Parathyroid adenoma (tissue), 2 donors: Measurements from ENCODE around the gene TRIL.

Experiments
- H2AFZ ChIP-seq: fragments of 300-600 bp; sonication (generic); one replicate; pipeline ENCODE4 v1.7.0; 2017; ENCODE audit warnings: antibody characterized with exemption, mild to moderate bottlenecking
- H3K27ac ChIP-seq: fragments of 300-600 bp; sonication (generic); one replicate; pipeline ENCODE4 v1.7.0; 2017
- H3K27me3 ChIP-seq: fragments of 300-600 bp; sonication (generic); one replicate; pipeline ENCODE4 v1.7.0; 2017; ENCODE audit warnings: low read length; ENCODE audit not compliant: control insufficient read depth, insufficient read depth
- H3K36me3 ChIP-seq: fragments of 300-600 bp; sonication (generic); one replicate; pipeline ENCODE4 v1.7.0; 2017; ENCODE audit warnings: low read length; ENCODE audit not compliant: control insufficient read depth, insufficient read depth
- H3K4me1 ChIP-seq: fragments of 300-600 bp; sonication (generic); one replicate; pipeline ENCODE4 v1.7.0; 2017; ENCODE audit warnings: control low read depth
- H3K4me2 ChIP-seq: fragments of 300-600 bp; sonication (generic); one replicate; pipeline ENCODE4 v1.7.0; 2017; ENCODE audit warnings: low read length
- H3K4me3 ChIP-seq: fragments of 300-600 bp; sonication (generic); one replicate; pipeline ENCODE4 v1.7.0; 2017; ENCODE audit warnings: low read depth, low read length
- H3K79me2 ChIP-seq: fragments of 300-600 bp; sonication (generic); one replicate; pipeline ENCODE4 v1.7.0; 2017; ENCODE audit warnings: control low read depth
- H3K9ac ChIP-seq: fragments of 300-600 bp; sonication (generic); one replicate; pipeline ENCODE4 v1.7.0; 2017; ENCODE audit warnings: mild to moderate bottlenecking
- H3K9me3 ChIP-seq: fragments of 300-600 bp; sonication (generic); one replicate; pipeline ENCODE4 v1.7.0; 2017; ENCODE audit warnings: low read length; ENCODE audit not compliant: control insufficient read depth
- TF ChIP-seq, protein P1 (sequence below): fragments of 300-600 bp; sonication (generic); IDR thresholded peaks from one replicate; pipeline ENCODE4 v1.7.0; 2017; ENCODE audit warnings: antibody characterized with exemption, mild to moderate bottlenecking
- donor health status: primary hyperparathyroidism.

Gene TRIL

DNA sequence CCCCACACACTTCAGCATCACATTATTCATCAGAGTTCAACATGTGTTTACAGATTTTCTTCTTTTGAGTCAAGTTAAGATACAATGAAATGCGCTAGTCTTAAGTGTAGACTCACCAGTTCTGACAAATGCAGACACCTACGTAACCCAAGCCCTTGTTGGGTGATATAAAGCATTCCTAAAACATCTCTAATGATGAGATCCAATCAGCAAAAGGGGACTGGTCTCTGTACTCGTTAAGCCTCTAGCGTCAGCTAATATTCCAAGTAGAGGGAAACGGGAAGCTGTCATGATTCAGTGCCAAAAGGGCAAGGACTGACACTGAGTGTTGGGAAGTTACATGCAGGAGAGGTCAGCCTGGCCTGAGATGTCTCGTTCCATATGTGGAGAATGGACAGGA is 38.7 kb upstream of the TRIL start:
- Histone ChIP-seq H3K4me3 (no peak overlapping the region), H3K27ac (no peak overlapping the region), H3K79me2 (no peaks in the 10 kb centered on the region), H3K4me1 (no peaks in the 10 kb centered on the region), H3K4me2 (no peak overlapping the region), H3K9me3 (no peaks in the 10 kb centered on the region), H3K9ac (no peak overlapping the region), H3K36me3 (no peaks in the 10 kb centered on the region), H2AFZ (no peak overlapping the region), H3K27me3 (no peaks in the 10 kb centered on the region)
- TF ChIP-seq, protein P1, sequence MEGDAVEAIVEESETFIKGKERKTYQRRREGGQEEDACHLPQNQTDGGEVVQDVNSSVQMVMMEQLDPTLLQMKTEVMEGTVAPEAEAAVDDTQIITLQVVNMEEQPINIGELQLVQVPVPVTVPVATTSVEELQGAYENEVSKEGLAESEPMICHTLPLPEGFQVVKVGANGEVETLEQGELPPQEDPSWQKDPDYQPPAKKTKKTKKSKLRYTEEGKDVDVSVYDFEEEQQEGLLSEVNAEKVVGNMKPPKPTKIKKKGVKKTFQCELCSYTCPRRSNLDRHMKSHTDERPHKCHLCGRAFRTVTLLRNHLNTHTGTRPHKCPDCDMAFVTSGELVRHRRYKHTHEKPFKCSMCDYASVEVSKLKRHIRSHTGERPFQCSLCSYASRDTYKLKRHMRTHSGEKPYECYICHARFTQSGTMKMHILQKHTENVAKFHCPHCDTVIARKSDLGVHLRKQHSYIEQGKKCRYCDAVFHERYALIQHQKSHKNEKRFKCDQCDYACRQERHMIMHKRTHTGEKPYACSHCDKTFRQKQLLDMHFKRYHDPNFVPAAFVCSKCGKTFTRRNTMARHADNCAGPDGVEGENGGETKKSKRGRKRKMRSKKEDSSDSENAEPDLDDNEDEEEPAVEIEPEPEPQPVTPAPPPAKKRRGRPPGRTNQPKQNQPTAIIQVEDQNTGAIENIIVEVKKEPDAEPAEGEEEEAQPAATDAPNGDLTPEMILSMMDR: no peak

DNA sequence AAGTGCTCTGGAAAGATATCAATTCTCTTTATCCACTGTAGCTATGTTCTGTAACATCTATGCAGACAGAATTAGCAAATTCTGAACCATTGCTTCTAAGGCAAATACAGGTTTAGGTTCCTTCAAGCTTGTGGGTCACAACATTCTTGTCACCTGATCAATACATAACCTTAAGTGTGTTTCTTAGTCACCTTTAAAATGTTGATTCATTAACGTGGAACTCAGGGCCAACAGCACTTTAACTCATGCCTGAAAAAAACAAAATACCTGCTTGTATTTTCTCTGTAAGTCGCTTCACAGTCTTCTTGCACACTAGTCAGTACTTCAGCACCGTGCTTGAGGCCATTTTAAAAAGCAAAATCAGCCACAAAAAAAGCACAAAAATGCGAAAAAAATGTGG is 35.2 kb upstream of the TRIL start:
- no peak overlapping the region for H3K4me2 ChIP-seq
- no peak overlapping the region for H3K9ac ChIP-seq
- TF ChIP-seq, protein P1: no peak
- no peaks in the 10 kb centered on the region for H3K36me3 ChIP-seq
- no peak overlapping the region for H3K27ac ChIP-seq
- no peaks in the 10 kb centered on the region for H3K27me3 ChIP-seq
- H3K79me2 ChIP-seq: no peaks in the 10 kb centered on the region
- H3K4me3 ChIP-seq: no peak overlapping the region
- no peaks in the 10 kb centered on the region for H3K4me1 ChIP-seq
- no peaks in the 10 kb centered on the region for H3K9me3 ChIP-seq
- H2AFZ ChIP-seq: no peak overlapping the region

DNA sequence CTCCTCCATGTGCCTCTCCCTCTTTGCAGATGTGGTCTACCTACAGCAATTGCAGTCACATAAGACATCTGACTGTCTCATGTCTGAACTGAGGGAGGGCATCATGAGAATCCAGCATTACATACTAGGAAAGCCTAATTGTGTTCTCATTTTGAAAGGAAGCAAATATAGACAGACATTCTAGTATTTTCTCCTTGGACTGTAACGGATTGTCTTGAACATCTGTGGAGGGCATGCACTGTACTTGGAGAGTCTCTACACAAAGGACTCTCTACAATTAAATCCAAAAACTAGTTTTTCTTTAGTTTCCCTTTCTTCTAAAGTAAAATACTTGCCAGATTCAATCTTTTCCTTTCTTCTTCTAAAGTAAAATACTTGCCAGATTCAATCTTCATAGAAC is 34.7 kb upstream of the TRIL start:
- H3K27ac ChIP-seq: no peak overlapping the region
- H3K36me3 ChIP-seq: no peaks in the 10 kb centered on the region
- H3K27me3 ChIP-seq: no peaks in the 10 kb centered on the region
- H3K79me2 ChIP-seq: no peaks in the 10 kb centered on the region
- no peaks in the 10 kb centered on the region for H3K4me1 ChIP-seq
- no peak overlapping the region for H2AFZ ChIP-seq
- H3K9me3 ChIP-seq: no peaks in the 10 kb centered on the region
- no peak overlapping the region for H3K4me2 ChIP-seq
- no peak overlapping the region for H3K9ac ChIP-seq
- no peak overlapping the region for H3K4me3 ChIP-seq
- TF ChIP-seq, protein P1: no peak

DNA sequence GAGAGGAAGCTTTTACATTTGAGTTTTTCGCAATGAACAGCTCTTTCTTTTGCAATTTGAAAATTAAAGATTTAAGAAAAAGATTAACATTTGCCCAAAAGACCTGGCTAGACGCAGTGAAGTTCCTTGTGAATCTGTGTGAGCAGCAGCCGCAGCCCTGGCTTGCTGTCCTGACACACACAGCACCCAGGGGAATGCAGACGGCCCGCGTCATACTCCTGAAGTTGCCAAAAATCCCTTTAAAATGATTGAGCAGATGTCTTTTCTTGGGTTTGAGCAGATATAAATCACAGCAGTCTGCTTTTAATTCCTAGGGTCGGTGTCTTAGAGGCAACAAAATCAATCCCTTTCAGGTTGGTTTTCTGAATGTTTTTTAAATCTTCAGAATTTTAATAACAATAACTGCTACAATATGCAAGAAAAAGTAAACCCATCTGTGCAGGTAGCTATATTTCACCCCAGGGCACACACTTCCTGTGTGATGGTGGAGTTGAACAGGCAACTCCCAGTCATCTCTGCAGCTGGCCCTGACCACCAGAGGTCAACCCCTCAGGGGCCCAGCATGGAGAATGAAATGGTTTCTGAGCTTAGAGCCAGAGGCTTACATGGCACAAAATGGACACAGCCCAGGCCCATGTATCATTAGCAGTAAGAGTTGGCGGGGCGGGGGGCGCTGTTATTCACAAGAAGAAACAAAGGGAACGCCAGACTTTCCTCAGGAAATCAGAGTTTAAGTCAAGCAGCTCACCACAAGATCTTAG is 32.2 kb upstream of the TRIL start:
- no peak overlapping the region for H3K4me3 ChIP-seq
- H3K4me1 ChIP-seq: no peaks in the 10 kb centered on the region
- H3K36me3 ChIP-seq: no peaks in the 10 kb centered on the region
- H3K4me2 ChIP-seq: no peak overlapping the region
- no peaks in the 10 kb centered on the region for H3K9me3 ChIP-seq
- no peaks in the 10 kb centered on the region for H3K79me2 ChIP-seq
- H3K27ac ChIP-seq: no peak overlapping the region
- TF ChIP-seq, protein P1: no peak
- no peak overlapping the region for H2AFZ ChIP-seq
- no peak overlapping the region for H3K9ac ChIP-seq
- no peaks in the 10 kb centered on the region for H3K27me3 ChIP-seq
